GM12878 (cell line): ENCODE measurements around the gene SURF4.

ENCODE experiments used
- E2F8 ChIP-seq: fragments of 450-650 bp; IDR thresholded peaks from 2 replicates; pipeline ENCODE4 v1.6.1; 2018; ENCODE audit warnings: mild to moderate bottlenecking, low read depth, moderate library complexity; ENCODE audit not compliant: partially characterized antibody
- NRF1 ChIP-seq: conservative IDR thresholded peaks from 2 replicates; pipeline ENCODE4 v1.6.1; 2011; ENCODE audit warnings: mild to moderate bottlenecking, low read depth, low read length, improper control_type of control experiment
- TF ChIP-seq, protein P1 (sequence below): IDR thresholded peaks from 2 replicates; pipeline ENCODE4 v1.6.1; 2012; ENCODE audit warnings: low read depth, low read length, improper control_type of control experiment

DNA sequence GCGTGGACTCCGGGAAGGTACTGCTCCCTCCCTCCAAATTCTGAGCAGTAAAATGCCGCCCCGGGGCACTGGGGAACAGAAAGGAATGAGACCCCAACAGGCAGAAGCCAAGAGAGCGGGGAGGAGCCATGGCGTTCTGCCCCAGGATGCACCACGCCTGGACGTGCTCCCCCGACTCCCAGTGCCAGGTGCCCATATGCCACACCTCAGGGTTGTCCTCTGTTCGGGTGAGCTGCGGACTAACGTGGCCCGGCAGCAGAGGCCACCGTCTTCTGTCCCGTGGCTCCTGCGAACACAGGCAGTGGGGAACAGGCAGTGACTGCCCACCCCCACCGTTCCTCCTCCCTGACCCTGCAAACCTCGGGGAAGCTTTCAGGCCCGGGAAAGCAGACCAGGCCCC is 44.6 kb downstream of the SURF4 start:
- TF ChIP-seq, protein P1, sequence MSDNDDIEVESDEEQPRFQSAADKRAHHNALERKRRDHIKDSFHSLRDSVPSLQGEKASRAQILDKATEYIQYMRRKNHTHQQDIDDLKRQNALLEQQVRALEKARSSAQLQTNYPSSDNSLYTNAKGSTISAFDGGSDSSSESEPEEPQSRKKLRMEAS = no peak
- TF ChIP-seq NRF1 (no peak), E2F8 (no peak)
